ENCODE results near the gene GREB1.

DNA sequence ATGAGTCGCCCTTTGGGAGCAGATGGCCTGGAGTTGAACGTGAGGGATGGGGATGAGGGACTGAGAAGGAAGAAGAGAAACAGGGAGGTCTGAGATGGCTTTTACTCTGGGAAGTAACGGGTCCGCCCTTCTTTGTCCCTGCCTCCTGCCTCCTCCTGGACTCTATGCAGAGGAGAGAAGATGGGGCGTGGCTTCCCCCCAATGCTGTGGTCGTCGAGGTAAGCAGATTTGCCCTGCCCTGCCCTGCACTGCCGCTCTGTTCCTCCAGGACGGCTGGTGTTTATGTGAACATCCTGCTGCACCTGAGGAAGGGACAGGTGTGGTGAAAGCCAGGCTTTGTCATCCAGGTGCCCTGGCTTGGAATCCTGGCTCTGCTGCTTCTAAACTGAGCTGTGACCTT is 149.6 kb downstream of the GREB1 start:
- TF ChIP-seq, protein P1, sequence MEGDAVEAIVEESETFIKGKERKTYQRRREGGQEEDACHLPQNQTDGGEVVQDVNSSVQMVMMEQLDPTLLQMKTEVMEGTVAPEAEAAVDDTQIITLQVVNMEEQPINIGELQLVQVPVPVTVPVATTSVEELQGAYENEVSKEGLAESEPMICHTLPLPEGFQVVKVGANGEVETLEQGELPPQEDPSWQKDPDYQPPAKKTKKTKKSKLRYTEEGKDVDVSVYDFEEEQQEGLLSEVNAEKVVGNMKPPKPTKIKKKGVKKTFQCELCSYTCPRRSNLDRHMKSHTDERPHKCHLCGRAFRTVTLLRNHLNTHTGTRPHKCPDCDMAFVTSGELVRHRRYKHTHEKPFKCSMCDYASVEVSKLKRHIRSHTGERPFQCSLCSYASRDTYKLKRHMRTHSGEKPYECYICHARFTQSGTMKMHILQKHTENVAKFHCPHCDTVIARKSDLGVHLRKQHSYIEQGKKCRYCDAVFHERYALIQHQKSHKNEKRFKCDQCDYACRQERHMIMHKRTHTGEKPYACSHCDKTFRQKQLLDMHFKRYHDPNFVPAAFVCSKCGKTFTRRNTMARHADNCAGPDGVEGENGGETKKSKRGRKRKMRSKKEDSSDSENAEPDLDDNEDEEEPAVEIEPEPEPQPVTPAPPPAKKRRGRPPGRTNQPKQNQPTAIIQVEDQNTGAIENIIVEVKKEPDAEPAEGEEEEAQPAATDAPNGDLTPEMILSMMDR (IDR thresholded peaks at IDR 0.05): no peak
- TF ChIP-seq POLR2AphosphoS5 (IDR thresholded peaks at IDR 0.05): no peak

All from upper lobe of left lung (tissue), 4 donors.